Glutamatergic neuron (in vitro differentiated cells): ENCODE data around the gene COL6A2. TPM values are rescaled to one million over a fixed set of nuclear protein-coding genes. Genes with fewer than 3 reads are reported as not detected.

ENCODE experiments used
- DNase-seq: peaks from one replicate; pipeline ENCODE4 v3.0.0; 2022
- H3K27ac Mint-ChIP-seq: one replicate; pipeline ENCODE4 v1.8.0; 2020; ENCODE audit warnings: mild to moderate bottlenecking, mixed read lengths, inconsistent platforms; ENCODE audit not compliant: unreplicated experiment
- H3K27me3 Mint-ChIP-seq: one replicate; pipeline ENCODE4 v1.8.0; 2020; ENCODE audit warnings: mild to moderate bottlenecking, moderate library complexity, mixed read lengths, inconsistent platforms; ENCODE audit not compliant: unreplicated experiment
- H3K36me3 Mint-ChIP-seq: one replicate; pipeline ENCODE4 v1.8.0; 2020; ENCODE audit warnings: mild to moderate bottlenecking, mixed read lengths, inconsistent platforms; ENCODE audit not compliant: unreplicated experiment
- H3K4me1 Mint-ChIP-seq: one replicate; pipeline ENCODE4 v1.8.0; 2020; ENCODE audit warnings: mild to moderate bottlenecking, low read depth, mixed read lengths, inconsistent platforms; ENCODE audit not compliant: unreplicated experiment
- H3K4me3 Mint-ChIP-seq: one replicate; pipeline ENCODE4 v1.8.0; 2020; ENCODE audit warnings: mild to moderate bottlenecking, mixed read lengths, inconsistent platforms; ENCODE audit not compliant: unreplicated experiment
- H3K9me3 Mint-ChIP-seq: one replicate; pipeline ENCODE4 v1.8.0; 2020; ENCODE audit warnings: mild to moderate bottlenecking, moderate library complexity, mixed read lengths, inconsistent platforms; ENCODE audit not compliant: unreplicated experiment
- total RNA-seq: library from RNA; stranded (reverse); fragmentation: NEBNext Ultra II Directional; extraction: Animal tissue kit (Norgen Biotek cat#: 25700); gene quantifications from one replicate; pipeline ENCODE4 v1.2.1, GENCODE V29; 2021; ENCODE audit not compliant: unreplicated experiment
- TF ChIP-seq, protein P1 (sequence below): fragments of 200-600 bp; sonication (generic); IDR thresholded peaks from one replicate; pipeline ENCODE4 v1.5.0; 2021; ENCODE audit not compliant: partially characterized antibody, unreplicated experiment

COL6A2 gene
- total RNA-seq, 1 donor from 2014 or later = 55.2 TPM

DNA sequence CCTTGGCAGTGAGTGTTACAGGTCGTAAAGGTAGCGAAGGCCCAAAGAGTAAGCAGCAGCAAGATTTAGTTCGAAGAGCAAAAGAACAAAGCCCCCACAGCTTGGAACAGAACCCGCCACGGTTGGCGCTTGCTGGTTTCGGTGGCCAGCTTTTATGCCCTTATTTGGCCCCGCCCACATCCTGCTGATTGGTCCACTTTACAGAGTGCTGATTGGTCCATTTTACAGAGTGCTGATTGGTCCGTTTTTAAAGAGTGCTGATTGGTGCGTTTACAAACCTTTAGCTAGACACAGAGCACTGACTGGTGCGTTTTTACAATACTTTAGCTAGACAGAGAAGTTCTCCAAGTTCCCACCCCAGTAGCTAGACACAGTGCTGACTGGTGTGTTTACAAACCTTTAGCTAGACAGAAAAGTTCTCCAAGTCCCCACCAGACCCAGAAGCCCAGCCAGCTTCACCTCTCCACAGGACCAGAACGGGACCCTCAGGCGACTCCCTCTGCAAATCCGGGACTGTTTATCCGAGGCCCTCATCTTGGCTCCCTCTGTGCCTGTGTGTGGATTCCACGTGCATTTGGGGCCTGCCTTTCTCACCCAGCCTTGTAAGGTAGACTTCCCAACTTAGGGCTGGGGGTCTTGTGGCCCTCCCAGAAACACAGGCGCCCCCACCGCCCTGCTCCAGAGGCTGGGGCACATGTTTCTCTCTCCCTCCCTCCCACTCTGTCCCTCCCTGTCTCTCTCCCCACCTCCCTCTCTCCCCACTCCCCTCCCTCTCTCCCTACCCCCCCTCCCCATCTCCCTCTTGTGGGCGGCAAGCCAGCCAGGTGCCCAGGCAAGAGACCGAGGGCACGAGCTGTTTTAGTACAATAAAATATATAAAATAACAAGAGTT is 44.9 kb downstream of the COL6A2 start:
- Mint-ChIP-seq H3K9me3 (peaks cover 4% of the 10 kb centered on the region), H3K27ac (no peak overlapping the region), H3K4me3 (no peak overlapping the region), H3K36me3 (peaks cover 4% of the 10 kb centered on the region), H3K27me3 (peaks cover 14% of the 10 kb centered on the region), H3K4me1 (peaks cover 12% of the 10 kb centered on the region)
- TF ChIP-seq, protein P1, sequence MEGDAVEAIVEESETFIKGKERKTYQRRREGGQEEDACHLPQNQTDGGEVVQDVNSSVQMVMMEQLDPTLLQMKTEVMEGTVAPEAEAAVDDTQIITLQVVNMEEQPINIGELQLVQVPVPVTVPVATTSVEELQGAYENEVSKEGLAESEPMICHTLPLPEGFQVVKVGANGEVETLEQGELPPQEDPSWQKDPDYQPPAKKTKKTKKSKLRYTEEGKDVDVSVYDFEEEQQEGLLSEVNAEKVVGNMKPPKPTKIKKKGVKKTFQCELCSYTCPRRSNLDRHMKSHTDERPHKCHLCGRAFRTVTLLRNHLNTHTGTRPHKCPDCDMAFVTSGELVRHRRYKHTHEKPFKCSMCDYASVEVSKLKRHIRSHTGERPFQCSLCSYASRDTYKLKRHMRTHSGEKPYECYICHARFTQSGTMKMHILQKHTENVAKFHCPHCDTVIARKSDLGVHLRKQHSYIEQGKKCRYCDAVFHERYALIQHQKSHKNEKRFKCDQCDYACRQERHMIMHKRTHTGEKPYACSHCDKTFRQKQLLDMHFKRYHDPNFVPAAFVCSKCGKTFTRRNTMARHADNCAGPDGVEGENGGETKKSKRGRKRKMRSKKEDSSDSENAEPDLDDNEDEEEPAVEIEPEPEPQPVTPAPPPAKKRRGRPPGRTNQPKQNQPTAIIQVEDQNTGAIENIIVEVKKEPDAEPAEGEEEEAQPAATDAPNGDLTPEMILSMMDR = no peak
- peak; percentile 9 for DNase-seq

DNA sequence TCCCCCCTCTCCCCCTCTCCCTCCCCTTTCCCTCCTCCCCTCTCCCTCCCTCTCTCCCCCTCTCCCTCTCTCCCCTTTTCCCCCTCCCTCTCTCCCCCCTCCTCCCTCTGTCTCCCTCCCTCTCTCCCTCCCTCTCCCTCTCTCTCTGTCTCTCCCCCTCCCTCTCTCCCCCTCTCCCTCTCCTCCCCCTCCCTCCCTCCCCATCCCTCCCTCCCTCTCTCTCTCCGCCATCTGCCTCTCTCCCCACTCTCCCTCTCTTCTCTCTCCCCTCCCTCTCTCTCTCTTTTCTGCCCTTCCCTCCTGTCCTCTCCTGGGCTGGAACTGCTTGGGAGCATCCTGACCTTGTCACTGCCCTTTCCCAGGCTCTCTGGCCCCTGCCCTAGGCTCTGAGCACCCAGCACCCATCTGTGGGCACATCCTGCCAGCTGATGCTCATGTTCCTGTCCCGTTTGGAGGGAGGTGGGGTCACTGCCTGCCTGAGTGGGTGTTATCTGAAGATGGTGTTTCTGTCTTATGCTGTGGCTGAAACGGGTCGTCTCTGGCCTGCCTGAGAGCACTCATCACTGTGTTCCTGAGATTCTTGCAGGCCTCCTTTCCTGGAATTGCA is 46.7 kb downstream of the COL6A2 start:
- peaks cover 4% of the 10 kb centered on the region for H3K36me3 Mint-ChIP-seq
- no peak overlapping the region for H3K27ac Mint-ChIP-seq
- DNase-seq = peak; percentile 13
- peaks cover 7% of the 10 kb centered on the region for H3K9me3 Mint-ChIP-seq
- TF ChIP-seq, protein P1 = no peak
- peaks cover 13% of the 10 kb centered on the region for H3K27me3 Mint-ChIP-seq
- H3K4me1 Mint-ChIP-seq = peaks cover 11% of the 10 kb centered on the region
- no peak overlapping the region for H3K4me3 Mint-ChIP-seq

DNA sequence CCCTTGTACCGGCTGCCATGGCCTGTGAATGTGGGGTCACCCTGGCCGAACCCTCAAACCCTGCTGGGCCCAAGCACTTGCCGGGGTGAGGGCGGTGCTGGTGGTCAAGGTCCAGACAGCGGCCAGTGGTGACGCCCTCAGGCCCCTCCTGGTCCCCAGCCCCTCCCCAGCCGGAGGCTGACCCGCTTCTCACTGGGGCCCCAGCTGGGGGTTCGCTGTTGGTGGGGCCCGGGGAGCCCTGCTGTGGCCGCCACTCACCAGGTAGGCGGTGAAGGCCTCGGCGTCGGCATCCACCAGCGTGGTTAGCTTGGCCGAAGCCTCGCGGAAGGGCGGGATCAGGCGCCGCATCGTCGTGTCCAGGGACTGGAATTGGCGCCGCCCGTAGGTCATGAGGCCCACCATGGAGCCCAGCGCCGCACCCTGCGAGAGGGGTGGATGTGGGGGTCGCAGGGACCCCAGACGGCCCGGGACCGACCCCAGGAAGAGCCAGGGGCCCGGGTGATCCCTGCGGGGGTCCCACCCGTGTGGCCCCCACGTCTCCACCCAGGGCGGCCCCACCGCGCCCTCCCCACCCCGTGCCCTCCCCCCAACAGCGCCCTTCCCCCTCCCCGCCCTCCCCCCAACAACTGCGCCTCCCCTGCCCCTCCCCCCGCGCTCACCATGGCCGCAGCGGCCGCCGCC is 47.4 kb downstream of the COL6A2 start:
- H3K4me3 Mint-ChIP-seq = no peak overlapping the region
- TF ChIP-seq, protein P1 = no peak
- H3K27ac Mint-ChIP-seq = no peak overlapping the region
- peaks cover 7% of the 10 kb centered on the region for H3K9me3 Mint-ChIP-seq
- peaks cover 9% of the 10 kb centered on the region for H3K27me3 Mint-ChIP-seq
- peak; percentile 14 for DNase-seq
- no peaks in the 10 kb centered on the region for H3K36me3 Mint-ChIP-seq
- H3K4me1 Mint-ChIP-seq = peaks cover 11% of the 10 kb centered on the region

DNA sequence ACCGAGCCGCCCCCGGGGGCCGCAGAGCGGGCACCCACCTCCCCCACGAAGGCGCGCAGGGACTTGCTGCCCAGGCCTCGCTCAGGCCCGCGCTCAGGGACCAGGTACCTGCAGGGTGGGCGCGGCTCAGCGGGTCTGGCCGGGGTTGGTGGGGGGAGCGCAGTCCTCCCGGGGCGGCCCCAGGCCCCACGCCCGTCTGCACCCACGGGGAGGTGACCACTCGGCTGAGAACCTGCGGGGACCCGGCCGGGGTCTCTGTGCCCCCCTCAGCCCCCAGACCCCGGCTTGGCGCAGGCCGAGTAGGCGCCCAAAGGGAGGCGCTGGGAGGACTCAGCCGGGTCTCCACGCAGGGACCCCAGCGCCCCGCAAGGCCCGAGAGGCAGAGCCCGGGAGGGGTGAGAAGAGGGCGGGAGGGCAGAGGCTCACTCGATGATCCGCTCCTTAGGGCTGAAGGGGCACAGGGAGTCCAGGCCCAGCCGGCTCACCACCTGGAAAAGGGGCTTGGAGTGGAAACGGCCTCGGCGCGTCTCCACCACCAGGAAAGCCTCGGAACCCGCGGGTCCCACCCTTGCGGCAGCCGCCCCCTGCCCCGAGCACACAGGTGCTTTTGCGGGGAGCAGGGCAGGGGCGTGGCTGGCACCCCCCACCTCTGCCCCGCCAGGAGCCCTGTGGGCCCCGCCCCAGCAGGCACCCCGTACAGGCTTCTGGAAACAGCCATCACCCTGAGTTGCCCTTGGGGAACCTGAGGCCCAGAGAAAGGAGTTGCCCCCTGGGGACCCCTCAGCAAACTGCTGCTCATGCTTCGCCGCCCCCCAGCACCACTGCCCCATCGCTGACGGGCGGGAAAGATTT is 48.2 kb downstream of the COL6A2 start:
- peak overlapping the region; percentile 28 for H3K27ac Mint-ChIP-seq
- H3K4me3 Mint-ChIP-seq = no peak overlapping the region
- peak; percentile 36 for DNase-seq

More for the DNA sequence above, 48.2 kb downstream of the COL6A2 start:
- H3K27me3 Mint-ChIP-seq = peaks cover 7% of the 10 kb centered on the region
- peaks cover 5% of the 10 kb centered on the region for H3K9me3 Mint-ChIP-seq
- no peaks in the 10 kb centered on the region for H3K36me3 Mint-ChIP-seq
- TF ChIP-seq, protein P1 = no peak
- H3K4me1 Mint-ChIP-seq = peaks cover 10% of the 10 kb centered on the region
